A549 (cell line): ENCODE data around the gene CGREF1.

ENCODE experiments used
- CTCF ChIP-seq: fragments of >200 bp; sonication (Bioruptor Twin); formaldehyde crosslinking; IDR thresholded peaks from 3 replicates; pipeline ENCODE4 v1.5.1; 2016
- NR3C1 ChIP-seq: fragments of >200 bp; sonication (Bioruptor Twin); formaldehyde crosslinking; IDR thresholded peaks from 3 replicates; pipeline ENCODE4 v1.6.1; 2017
- ZNF302 ChIP-seq: fragments of 250-450 bp; sonication (Bioruptor Pico); IDR thresholded peaks from 2 replicates; pipeline ENCODE4 v1.9.0; 2021; ENCODE audit warnings: inconsistent platforms, mild to moderate bottlenecking, moderate library complexity

GRCh38 chr2:27159271-27159670 lies 40.3 kb upstream of the CGREF1 start:
- no peak for TF ChIP-seq NR3C1
- TF ChIP-seq CTCF, result no peak
- TF ChIP-seq ZNF302, result no peak
